HepG2 (cell line): ENCODE results near the gene BIRC7. TPM values are rescaled to one million over a fixed set of nuclear protein-coding genes. Genes with fewer than 3 reads are reported as not detected.

ENCODE experiments used
- ATAC-seq: fragments of 200-7000 bp; cut with Tn5 transposase; 3 replicates; pipeline ENCODE4 v1.9.1; 2020; ENCODE audit warnings: mild to moderate bottlenecking, moderate library complexity
- BruUV-seq: library from RNA; stranded (reverse); fragments of 400-500 nt; replicated peaks from 2 replicates; lab custom pipeline; 2021; lab: Mats Ljungman, UMichigan
- CTCF ChIA-PET: fragments of 300-600 bp; formaldehyde crosslinking; extraction: SDS; loops from one replicate; lab custom pipeline; 2021; ENCODE audit warnings: low total read pairs, inconsistent platforms, low intra/inter-chr PET ratio; lab: Yijun Ruan, JAX
- POLR2A ChIA-PET: fragments of 350-600 bp; sonication (Branson Sonifier 250); formaldehyde crosslinking; loops from one replicate; lab custom pipeline; 2020; ENCODE audit warnings: antibody characterized with exemption, inconsistent platforms; lab: Yijun Ruan, JAX
- DNase-seq: peaks from one replicate; pipeline ENCODE4 v3.0.0-alpha.2; 2015; ENCODE audit warnings: low spot score
- FAIRE-seq: peaks from 3 replicates; lab custom pipeline; 2011; peaks lifted over from hg19 to GRCh38; lab: Jason Lieb, UNC
- H2AFZ ChIP-seq: one replicate; pipeline ENCODE4 v1.6.1; 2011; ENCODE audit warnings: low read length, inconsistent platforms
- H3K27ac ChIP-seq: fragments of 300-600 bp; 3 replicates; pipeline ENCODE4 v1.8.0; 2011; ENCODE audit warnings: mixed run types, mild to moderate bottlenecking, mixed read lengths, low read length, inconsistent platforms; ENCODE audit not compliant: insufficient read depth; ENCODE audit errors: extremely low read length
- H3K27me3 ChIP-seq, 2 experiments: fragments of 200-600 bp in 1 of 2; 2 replicates in 1 of 2; 3 replicates in 1 of 2; pipeline versions ENCODE4 v1.6.0 to v1.8.0; 2011; ENCODE audit warnings: low read length in 2 of 2, mild to moderate bottlenecking in 2 of 2, moderate library complexity in 2 of 2, inconsistent platforms in 1 of 2; ENCODE audit not compliant: insufficient read depth in 2 of 2, control insufficient read depth in 1 of 2
- H3K36me3 ChIP-seq, 2 experiments: fragments of 200-600 bp in 1 of 2; replicated peaks in 1 of 2; 2 replicates in 1 of 2; 3 replicates in 1 of 2; pipeline versions ENCODE4 v1.5.1 to v1.8.0; 2011; ENCODE audit warnings: low read length in 2 of 2, inconsistent platforms in 1 of 2; ENCODE audit not compliant: insufficient read depth in 2 of 2, control insufficient read depth in 1 of 2
- H3K4me1 ChIP-seq: 2 replicates; pipeline ENCODE4 v1.5.1; 2012; ENCODE audit warnings: low read length, inconsistent platforms; ENCODE audit not compliant: insufficient read depth
- H3K4me2 ChIP-seq: 2 replicates; pipeline ENCODE4 v1.6.0; 2011; ENCODE audit warnings: low read depth, low read length, inconsistent platforms
- H3K4me3 ChIP-seq, 3 experiments: fragments of 200-600 bp in 1 of 3; sonication (generic), shearing (Covaris generic) in 1 of 3; replicated peaks in 1 of 3; 2 replicates each; pipeline ENCODE4 v1.5.1; 2011 to 2016; ENCODE audit warnings: low read length in 3 of 3, inconsistent platforms in 2 of 3, low read depth in 2 of 3, mild to moderate bottlenecking in 2 of 3, control low read depth in 1 of 3, mixed read lengths in 1 of 3; ENCODE audit not compliant: insufficient read depth in 1 of 3
- H3K79me2 ChIP-seq: one replicate; pipeline ENCODE4 v1.6.1; 2011; ENCODE audit warnings: low read length, inconsistent platforms; ENCODE audit not compliant: insufficient read depth
- H3K9ac ChIP-seq: 2 replicates; pipeline ENCODE4 v1.6.0; 2011; ENCODE audit warnings: mild to moderate bottlenecking, low read depth, low read length, inconsistent platforms; ENCODE audit not compliant: insufficient read depth
- H3K9me3 ChIP-seq: 2 replicates; pipeline ENCODE4 v1.5.1; 2012; ENCODE audit warnings: mild to moderate bottlenecking, low read length
- H4K20me1 ChIP-seq: 2 replicates; pipeline ENCODE4 v1.6.0; 2011; ENCODE audit warnings: inconsistent platforms, mild to moderate bottlenecking, low read length, moderate library complexity; ENCODE audit not compliant: insufficient read depth
- CEBPB ChIP-seq: IDR thresholded peaks from 2 replicates; pipeline ENCODE4 v1.6.1; 2011; ENCODE audit warnings: low read depth, low read length, improper control_type of control experiment, borderline replicate concordance
- ELK4 ChIP-seq: sonication (generic); formaldehyde crosslinking; IDR thresholded peaks from 2 replicates; pipeline ENCODE4 v1.9.0; 2021; ENCODE audit warnings: missing genetic modification reagents, borderline replicate concordance
- HNF1A ChIP-seq, 2 experiments: sonication (generic) in 1 of 2; formaldehyde crosslinking in 1 of 2; IDR thresholded peaks; 2 replicates each; pipeline versions ENCODE4 v1.4.0 to v1.6.1; 2016 to 2020; ENCODE audit warnings: borderline replicate concordance in 1 of 2, low read depth in 1 of 2, mild to moderate bottlenecking in 1 of 2, missing genetic modification reagents in 1 of 2
- IRX3 ChIP-seq: sonication (generic); formaldehyde crosslinking; IDR thresholded peaks from 2 replicates; pipeline ENCODE4 v1.8.1; 2023; ENCODE audit warnings: mild to moderate bottlenecking, low read depth, missing genetic modification reagents, borderline replicate concordance
- MBNL3 ChIP-seq: fragments of 250-450 bp; sonication (Bioruptor Pico); conservative IDR thresholded peaks from 2 replicates; pipeline ENCODE4 v1.8.0; 2022; ENCODE audit warnings: mild to moderate bottlenecking, inconsistent platforms
- MIER2 ChIP-seq: IDR thresholded peaks from 2 replicates; pipeline ENCODE4 v1.6.1; 2016; ENCODE audit warnings: missing biosample characterization, missing genetic modification reagents
- MTF2 ChIP-seq: sonication (generic); formaldehyde crosslinking; IDR thresholded peaks from 2 replicates; pipeline ENCODE4 v1.5.0; 2020; ENCODE audit warnings: missing genetic modification reagents, borderline replicate concordance
- NCOR1 ChIP-seq: fragments of 200-600 bp; sonication (generic); IDR thresholded peaks from 2 replicates; pipeline ENCODE4 v1.7.0; 2017; ENCODE audit warnings: antibody characterized with exemption, low read length, borderline replicate concordance
- SRSF4 ChIP-seq: fragments of 200-400 bp; formaldehyde crosslinking; IDR thresholded peaks from one replicate; pipeline ENCODE4 v1.6.1; 2018; ENCODE audit warnings: mild to moderate bottlenecking, low read depth, low read length, moderate library complexity; ENCODE audit not compliant: poor library complexity, severe bottlenecking
- ZBTB7B ChIP-seq: sonication (generic); formaldehyde crosslinking; IDR thresholded peaks from 2 replicates; pipeline ENCODE4 v1.4.0; 2020; ENCODE audit warnings: missing genetic modification reagents
- WGBS: methylation state at CpG from one replicate; pipeline ENCODE4 v1.1.6; 2017; ENCODE audit warnings: low lambda C conversion rate; 5-methylcytosine and 5-hydroxymethylcytosine counted together
- in situ Hi-C: cut with HindIII; loops from 2 replicates; pipeline ENCODE4 v1.10.0; 2017; ENCODE audit warnings: low pct_unique_long_range_greater_than_20kb; ENCODE audit not compliant: extremely low pct_ligation_motif_present
- intact Hi-C: fragments of 100-400 bp; cut with micrococcal nuclease; formaldehyde crosslinking; loops from one replicate; pipeline ENCODE4 v1.10.0; 2022; ENCODE audit not compliant: unreplicated experiment
- polyA plus RNA-seq, 8 experiments: library from polyadenylated mRNA; depleted of rRNA in 3 of 8; stranded (reverse) in 7 of 8; unstranded in 1 of 8; fragments of >200 nt; fragmentation: Illumina TruSeq in 4 of 8; extraction: Trizol in 4 of 8; gene quantifications; 2 replicates each; pipeline versions ENCODE4 v1.2.1 to v1.2.3, GENCODE V29; 2011 to 2016; ENCODE audit warnings: low read depth in 4 of 8, missing spikeins in 1 of 8, mixed read lengths in 1 of 8; ENCODE audit not compliant: insufficient read depth in 1 of 8
- total RNA-seq, 5 experiments: library from RNA; depleted of rRNA; stranded (reverse); fragments of >200 nt; fragmentation: Illumina TruSeq; extraction: Trizol; gene quantifications; 2 replicates each; pipeline ENCODE4 v1.2.3, GENCODE V29; 2016; ENCODE audit warnings: low read depth in 1 of 5

The BIRC7 gene
- total and polyA plus RNA-seq, 2 of the 13 experiments (the other 11 are each of a cell fraction or from before 2014, with no cell fraction given) = 0.27 to 5.1 TPM

GRCh38 chr20:63194007-63194796 is 41.5 kb upstream of the BIRC7 start (continued):
- TF ChIP-seq HNF1A (IDR thresholded peaks at IDR 0.05; ENCODE audit: low read depth) = no peak
- no peak for TF ChIP-seq HNF1A (CRISPR knock-in tag; IDR thresholded peaks at IDR 0.05; ENCODE audit: borderline replicate concordance)
- TF ChIP-seq ZBTB7B (CRISPR knock-in tag) = no peak
- TF ChIP-seq IRX3 (CRISPR knock-in tag) = 0 out of 2 replicates have a peak, but pooled peaks have one; percentile 41
- TF ChIP-seq MTF2 (CRISPR knock-in tag) = no peak
- TF ChIP-seq SRSF4 = no peak
- no peak for TF ChIP-seq MIER2 (CRISPR knock-in tag)
- no peak for TF ChIP-seq NCOR1

GRCh38 chr20:63194797-63195173 is 40.9 kb upstream of the BIRC7 start:
- Histone ChIP-seq H2AFZ (no peak overlapping the region), H3K27ac (no peak overlapping the region), H3K9ac (no peak overlapping the region), H3K79me2 (peaks cover 26% of the 10 kb centered on the region), H3K9me3 (no peaks in the 10 kb centered on the region), H4K20me1 (peaks cover 43% of the 10 kb centered on the region), H3K4me3 (no peak overlapping the region), H3K4me1 (peaks cover 25% of the 10 kb centered on the region), H3K27me3 (no peaks in the 10 kb centered on the region), H3K4me2 (no peak overlapping the region), H3K36me3 (peaks cover 22 to 37% of the 10 kb centered on the region in 2 experiments; a peak in 4 of 5 replicates)
- POLR2A ChIA-PET = no interaction called here
- FAIRE-seq = no peak
- no peak for DNase-seq
- ATAC-seq = no peak
- in situ Hi-C loops = no loop called here
- intact Hi-C loops = no loop called here
- no peak for TF ChIP-seq ELK4
- TF ChIP-seq CEBPB = peak; percentile 44; the same call in 1 of the 2 replicates
- TF ChIP-seq MBNL3 (CRISPR knock-in tag) = no peak
- WGBS = 96% methylated on average over 4 of the region's 4 CpGs
- CTCF ChIA-PET = no interaction called here
- no TSS peak for BruUV-seq
